Immature natural killer cell (primary cell): ENCODE results near the gene BLOC1S6. TPM values are rescaled to one million over a fixed set of nuclear protein-coding genes. Genes with fewer than 3 reads are reported as not detected.
A peak's percentile ranks its signal among the peaks of the same experiment; 100 is the strongest.

Source experiments
- DNase-seq, 3 donors: peaks; one replicate each; pipeline ENCODE4 v3.0.0; 2022; ENCODE audit warnings: mixed read lengths in 1 of 3
- H3K27ac Mint-ChIP-seq, 6 donors: one replicate each; pipeline ENCODE4 v1.8.0; 2020; ENCODE audit warnings: mixed read lengths in 6 of 6, mild to moderate bottlenecking in 5 of 6, inconsistent platforms in 4 of 6, moderate library complexity in 3 of 6
- H3K27me3 Mint-ChIP-seq, 3 donors: one replicate each; pipeline ENCODE4 v1.8.0; 2020 to 2021; ENCODE audit warnings: low read depth in 3 of 3, mild to moderate bottlenecking in 3 of 3, mixed read lengths in 3 of 3, moderate library complexity in 3 of 3, inconsistent platforms in 1 of 3
- H3K36me3 Mint-ChIP-seq, 3 donors: one replicate each; pipeline ENCODE4 v1.8.0; 2020; ENCODE audit warnings: mixed read lengths in 3 of 3, inconsistent platforms in 2 of 3, mild to moderate bottlenecking in 2 of 3
- H3K4me1 Mint-ChIP-seq, 2 donors: one replicate each; pipeline ENCODE4 v1.8.0; 2020; ENCODE audit warnings: inconsistent platforms in 2 of 2, mild to moderate bottlenecking in 2 of 2, mixed read lengths in 2 of 2, moderate library complexity in 1 of 2
- H3K4me3 Mint-ChIP-seq, 5 donors: one replicate each; pipeline ENCODE4 v1.8.0; 2020; ENCODE audit warnings: mild to moderate bottlenecking in 5 of 5, mixed read lengths in 5 of 5, inconsistent platforms in 3 of 5, moderate library complexity in 3 of 5
- H3K9me3 Mint-ChIP-seq, 6 donors: one replicate each; pipeline ENCODE4 v1.8.0; 2020; ENCODE audit warnings: mild to moderate bottlenecking in 6 of 6, mixed read lengths in 6 of 6, inconsistent platforms in 4 of 6, moderate library complexity in 3 of 6
- polyA plus RNA-seq, 3 donors: library from polyadenylated mRNA; unstranded; fragments of 300-500 nt; fragmentation: Illumina TruSeq; gene quantifications; one replicate each; pipeline ENCODE4 v1.2.3, GENCODE V29; 2021

Gene BLOC1S6
- polyA plus RNA-seq, 3 donors from 2014 or later: 45.0 to 57.1 (median 52.1) TPM

GRCh38 chr15:45604326-45604725 lies 17.1 kb downstream of the BLOC1S6 start:
- H3K27ac Mint-ChIP-seq: peak overlapping the region in 3 of 6 donors; percentile 13 to 56 (median 26)
- no peaks in the 10 kb centered on the region for H3K27me3 Mint-ChIP-seq
- no peak for DNase-seq
- H3K4me3 Mint-ChIP-seq: no peak overlapping the region
- H3K9me3 Mint-ChIP-seq: no peaks in the 10 kb centered on the region
- H3K4me1 Mint-ChIP-seq: peaks cover 1 to 14% of the 10 kb centered on the region in 2 donors
- peaks cover 3 to 14% (median 6%) of the 10 kb centered on the region in 3 donors for H3K36me3 Mint-ChIP-seq

- H3K27ac Mint-ChIP-seq: no peak overlapping the region
- peaks cover 1 to 10% of the 10 kb centered on the region in 2 donors for H3K4me1 Mint-ChIP-seq
- DNase-seq: no peak
- no peaks in the 10 kb centered on the region for H3K27me3 Mint-ChIP-seq
- no peak overlapping the region for H3K4me3 Mint-ChIP-seq
- H3K36me3 Mint-ChIP-seq: peaks cover 3 to 17% (median 6%) of the 10 kb centered on the region in 3 donors
- H3K9me3 Mint-ChIP-seq: no peaks in the 10 kb centered on the region
These were observed 19.2 kb downstream of the BLOC1S6 start for GRCh38 chr15:45606413-45606812.

GRCh38 chr15:45606841-45607240 lies 19.7 kb downstream of the BLOC1S6 start:
- H3K4me1 Mint-ChIP-seq: peaks cover 1 to 5% of the 10 kb centered on the region in 2 donors
- H3K27me3 Mint-ChIP-seq: no peaks in the 10 kb centered on the region
- peaks cover 3 to 17% (median 6%) of the 10 kb centered on the region in 3 donors for H3K36me3 Mint-ChIP-seq
- H3K27ac Mint-ChIP-seq: no peak overlapping the region
- no peaks in the 10 kb centered on the region for H3K9me3 Mint-ChIP-seq
- no peak for DNase-seq
- no peak overlapping the region for H3K4me3 Mint-ChIP-seq

- no peaks in the 10 kb centered on the region for H3K4me1 Mint-ChIP-seq
- peaks cover 1 to 10% (median 3%) of the 10 kb centered on the region in 3 donors for H3K36me3 Mint-ChIP-seq
- no peak overlapping the region for H3K4me3 Mint-ChIP-seq
- H3K9me3 Mint-ChIP-seq: no peaks in the 10 kb centered on the region
- no peak for DNase-seq
- peak overlapping the region in 1 of 6 donors; percentile 5 for H3K27ac Mint-ChIP-seq
- H3K27me3 Mint-ChIP-seq: no peaks in the 10 kb centered on the region
These were observed 24.1 kb downstream of the BLOC1S6 start for GRCh38 chr15:45611305-45611704.

- H3K4me3 Mint-ChIP-seq: no peak overlapping the region
- no peaks in the 10 kb centered on the region for H3K4me1 Mint-ChIP-seq
- H3K27ac Mint-ChIP-seq: no peak overlapping the region
- no peak for DNase-seq
- no peaks in the 10 kb centered on the region for H3K9me3 Mint-ChIP-seq
- H3K36me3 Mint-ChIP-seq: peaks cover 0 to 3% (median 2%) of the 10 kb centered on the region in 3 donors
- H3K27me3 Mint-ChIP-seq: peaks cover 0 to 2% (median 0%) of the 10 kb centered on the region in 3 donors
These were observed 25.7 kb downstream of the BLOC1S6 start for GRCh38 chr15:45612790-45613415.

GRCh38 chr15:45616901-45617323 lies 29.7 kb downstream of the BLOC1S6 start:
- no peaks in the 10 kb centered on the region for H3K9me3 Mint-ChIP-seq
- no peak for DNase-seq
- no peaks in the 10 kb centered on the region for H3K4me1 Mint-ChIP-seq
- H3K27me3 Mint-ChIP-seq: peaks cover 0 to 2% (median 0%) of the 10 kb centered on the region in 3 donors
- H3K4me3 Mint-ChIP-seq: no peak overlapping the region
- H3K27ac Mint-ChIP-seq: no peak overlapping the region
- peaks cover 0 to 5% (median 0%) of the 10 kb centered on the region in 3 donors for H3K36me3 Mint-ChIP-seq

GRCh38 chr15:45618813-45619212 lies 31.6 kb downstream of the BLOC1S6 start:
- H3K9me3 Mint-ChIP-seq: peaks cover 0 to 6% (median 0%) of the 10 kb centered on the region in 6 donors
- H3K4me1 Mint-ChIP-seq: no peaks in the 10 kb centered on the region
- peaks cover 0 to 10% (median 9%) of the 10 kb centered on the region in 3 donors for H3K36me3 Mint-ChIP-seq
- H3K4me3 Mint-ChIP-seq: no peak overlapping the region
- no peak overlapping the region for H3K27ac Mint-ChIP-seq
- peaks cover under 1 to 4% (median 3%) of the 10 kb centered on the region in 3 donors for H3K27me3 Mint-ChIP-seq
- peak in 1 of 3 donors; percentile 11 for DNase-seq

- peaks cover 11 to 15% (median 12%) of the 10 kb centered on the region in 3 donors for H3K36me3 Mint-ChIP-seq
- no peak overlapping the region for H3K4me3 Mint-ChIP-seq
- H3K27ac Mint-ChIP-seq: no peak overlapping the region
- H3K9me3 Mint-ChIP-seq: peaks cover 4 to 26% (median 19%) of the 10 kb centered on the region in 6 donors
- H3K27me3 Mint-ChIP-seq: peaks cover 0 to 5% (median 3%) of the 10 kb centered on the region in 3 donors
- no peaks in the 10 kb centered on the region for H3K4me1 Mint-ChIP-seq
- no peak for DNase-seq
These were observed 41.0 kb downstream of the BLOC1S6 start for GRCh38 chr15:45628136-45628535.

GRCh38 chr15:45630917-45631691 lies 43.9 kb downstream of the BLOC1S6 start:
- Mint-ChIP-seq H3K27ac (peak overlapping the region in 1 of 6 donors; percentile 13), H3K36me3 (peaks cover 4 to 12% (median 9%) of the 10 kb centered on the region in 3 donors), H3K4me1 (peaks cover 10 to 14% of the 10 kb centered on the region in 2 donors), H3K27me3 (peaks cover 2 to 5% (median 3%) of the 10 kb centered on the region in 3 donors), H3K4me3 (no peak overlapping the region), H3K9me3 (peaks cover 4 to 18% (median 12%) of the 10 kb centered on the region in 6 donors)
- DNase-seq: no peak

GRCh38 chr15:45631776-45632175 lies 44.6 kb downstream of the BLOC1S6 start:
- H3K4me3 Mint-ChIP-seq: no peak overlapping the region
- H3K9me3 Mint-ChIP-seq: peaks cover 4 to 11% (median 5%) of the 10 kb centered on the region in 6 donors
- peaks cover 3 to 5% (median 4%) of the 10 kb centered on the region in 3 donors for H3K36me3 Mint-ChIP-seq
- no peak for DNase-seq
- no peak overlapping the region for H3K27ac Mint-ChIP-seq
- H3K4me1 Mint-ChIP-seq: peaks cover 17% of the 10 kb centered on the region in 2 donors
- peaks cover 2 to 5% (median 3%) of the 10 kb centered on the region in 3 donors for H3K27me3 Mint-ChIP-seq

GRCh38 chr15:45634432-45635190 lies 47.4 kb downstream of the BLOC1S6 start, which contains the start of gene SQOR:
Gene SQOR, plus strand, starts transcription at chr15:45635029. Its CDS starts 23,895 bp downstream, at chr15:45658924.
- Mint-ChIP-seq H3K4me1 (peaks cover 42 to 45% of the 10 kb centered on the region in 2 donors), H3K27ac (peak within 1 kb of the TSS; percentile 90 to 95 (median 92)), H3K9me3 (no peaks in the 10 kb centered on the region), H3K4me3 (peak within 1 kb of the TSS; percentile 95 to 99 (median 97)), H3K36me3 (peaks cover 0 to 2% (median 0%) of the 10 kb centered on the region in 3 donors), H3K27me3 (peaks cover 2 to 5% (median 3%) of the 10 kb centered on the region in 3 donors)
- DNase-seq: peak; percentile 64 to 69 (median 67)

- H3K27me3 Mint-ChIP-seq: peaks cover 2 to 5% (median 3%) of the 10 kb centered on the region in 3 donors
- peaks cover 43 to 51% of the 10 kb centered on the region in 2 donors for H3K4me1 Mint-ChIP-seq
- H3K9me3 Mint-ChIP-seq: no peaks in the 10 kb centered on the region
- H3K27ac Mint-ChIP-seq: peak overlapping the region; percentile 90 to 95 (median 92)
- peaks cover 0 to 6% (median 0%) of the 10 kb centered on the region in 3 donors for H3K36me3 Mint-ChIP-seq
- peak overlapping the region; percentile 95 to 99 (median 97) for H3K4me3 Mint-ChIP-seq
- DNase-seq: peak; percentile 58 to 63 (median 58)
These were observed 48.0 kb downstream of the BLOC1S6 start for GRCh38 chr15:45635191-45635638.

- peaks cover 2 to 5% (median 3%) of the 10 kb centered on the region in 3 donors for H3K27me3 Mint-ChIP-seq
- H3K4me3 Mint-ChIP-seq: peak overlapping the region; percentile 95 to 99 (median 97)
- peak overlapping the region; percentile 90 to 95 (median 92) for H3K27ac Mint-ChIP-seq
- DNase-seq: no peak
- no peaks in the 10 kb centered on the region for H3K9me3 Mint-ChIP-seq
- H3K36me3 Mint-ChIP-seq: peaks cover 0 to 7% (median 0%) of the 10 kb centered on the region in 3 donors
- peaks cover 43 to 53% of the 10 kb centered on the region in 2 donors for H3K4me1 Mint-ChIP-seq
These were observed 48.6 kb downstream of the BLOC1S6 start for GRCh38 chr15:45635763-45636292.
